ENCODE results near the gene INSIG1.

INSIG1 gene

DNA sequence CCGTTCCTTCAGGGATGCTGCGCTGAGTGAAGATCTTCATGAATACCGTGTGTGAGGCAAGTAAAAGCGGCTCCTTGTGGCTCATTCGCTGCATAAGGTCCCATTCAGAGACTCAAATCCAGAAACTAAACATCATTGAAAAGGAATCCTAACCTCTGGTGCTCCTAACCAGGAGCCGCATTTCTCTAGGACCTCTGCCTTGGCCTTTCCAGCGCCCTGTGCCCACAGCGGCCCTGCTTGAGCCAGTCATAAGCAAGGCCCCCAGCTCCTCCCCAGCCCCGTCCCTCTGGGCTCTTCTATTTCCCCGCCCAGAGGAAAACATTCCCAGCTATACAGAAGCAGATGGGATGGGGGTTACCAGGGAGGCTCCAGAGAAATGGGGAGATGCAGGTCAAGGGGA lies 42.6 kb upstream of the INSIG1 start:
- POLR2A ChIA-PET: no interaction called here
- CTCF ChIA-PET: interaction anchor here (1.2 to 1.4 kb wide), 2 partner anchors 21 to 328 kb away, joined by 3 read pairs; no protein-coding TSS in a partner anchor
- no peak for DNase-seq (ENCODE audit: low read depth, low spot score)
- TF ChIP-seq, protein P1, sequence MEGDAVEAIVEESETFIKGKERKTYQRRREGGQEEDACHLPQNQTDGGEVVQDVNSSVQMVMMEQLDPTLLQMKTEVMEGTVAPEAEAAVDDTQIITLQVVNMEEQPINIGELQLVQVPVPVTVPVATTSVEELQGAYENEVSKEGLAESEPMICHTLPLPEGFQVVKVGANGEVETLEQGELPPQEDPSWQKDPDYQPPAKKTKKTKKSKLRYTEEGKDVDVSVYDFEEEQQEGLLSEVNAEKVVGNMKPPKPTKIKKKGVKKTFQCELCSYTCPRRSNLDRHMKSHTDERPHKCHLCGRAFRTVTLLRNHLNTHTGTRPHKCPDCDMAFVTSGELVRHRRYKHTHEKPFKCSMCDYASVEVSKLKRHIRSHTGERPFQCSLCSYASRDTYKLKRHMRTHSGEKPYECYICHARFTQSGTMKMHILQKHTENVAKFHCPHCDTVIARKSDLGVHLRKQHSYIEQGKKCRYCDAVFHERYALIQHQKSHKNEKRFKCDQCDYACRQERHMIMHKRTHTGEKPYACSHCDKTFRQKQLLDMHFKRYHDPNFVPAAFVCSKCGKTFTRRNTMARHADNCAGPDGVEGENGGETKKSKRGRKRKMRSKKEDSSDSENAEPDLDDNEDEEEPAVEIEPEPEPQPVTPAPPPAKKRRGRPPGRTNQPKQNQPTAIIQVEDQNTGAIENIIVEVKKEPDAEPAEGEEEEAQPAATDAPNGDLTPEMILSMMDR (IDR thresholded peaks at IDR 0.05; ENCODE audit: insufficient read depth, low read length, missing control alignments): no peak
- no peak overlapping the region for H3K4me3 ChIP-seq (ENCODE audit: low read depth, low read length)

- TF ChIP-seq, protein P1 (IDR thresholded peaks at IDR 0.05; ENCODE audit: insufficient read depth, low read length, missing control alignments): no peak
- H3K4me3 ChIP-seq (ENCODE audit: low read depth, low read length): no peak overlapping the region
- no peak for DNase-seq (ENCODE audit: low read depth, low spot score)
- ChIA-PET POLR2A (no interaction called here), CTCF (no interaction called here)
Observed at GRCh38 chr7:155255621-155256020, 42.1 kb upstream of the INSIG1 start.

DNA sequence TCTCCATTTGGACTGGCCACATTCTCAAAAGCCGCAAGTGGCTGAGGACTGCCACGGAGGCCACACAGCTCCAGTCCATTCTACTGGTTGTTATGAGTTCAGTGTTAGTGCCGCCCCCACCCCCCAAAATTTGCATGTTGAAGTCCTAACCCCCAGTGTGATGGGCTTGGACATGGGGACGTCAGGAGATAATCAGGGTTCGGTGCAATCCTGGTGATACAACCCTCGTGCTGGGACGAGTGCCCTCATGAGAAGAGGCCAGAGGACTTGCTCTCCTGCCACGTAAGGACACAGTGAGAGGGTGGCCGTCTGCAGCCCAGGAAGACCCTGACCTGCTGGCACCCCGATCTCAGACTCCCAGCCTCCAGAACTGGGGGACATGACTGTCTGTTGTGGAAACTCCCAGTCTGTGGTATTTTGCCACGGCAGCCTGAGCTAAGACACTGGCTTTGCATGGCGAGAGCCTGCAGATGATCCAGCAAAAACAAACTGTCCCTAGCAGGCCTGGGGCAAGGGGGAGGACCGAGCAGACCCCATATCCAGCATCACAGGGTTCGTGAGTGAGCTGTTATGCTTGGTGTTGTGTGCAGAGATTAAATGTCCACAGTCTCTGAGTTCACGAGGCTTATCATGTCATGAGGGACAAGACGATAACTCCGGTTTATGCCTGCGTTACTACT lies 41.5 kb upstream of the INSIG1 start:
- DNase-seq (ENCODE audit: low read depth, low spot score): no peak
- TF ChIP-seq, protein P1 (IDR thresholded peaks at IDR 0.05; ENCODE audit: insufficient read depth, low read length, missing control alignments): no peak
- no peak overlapping the region for H3K4me3 ChIP-seq (ENCODE audit: low read depth, low read length)
- ChIA-PET CTCF (no interaction called here), POLR2A (no interaction called here)

GRCh38 chr7:155256761-155257481 lies 40.8 kb upstream of the INSIG1 start:
- TF ChIP-seq, protein P1 (IDR thresholded peaks at IDR 0.05; ENCODE audit: insufficient read depth, low read length, missing control alignments): no peak
- ChIA-PET POLR2A (interaction anchor here (0.6 to 2.0 kb wide), 2 partner anchors 17 to 52 kb away, joined by 3 to 7 read pairs; no protein-coding TSS in a partner anchor), CTCF (interaction anchor here (1.0 kb wide), 1 partner anchor 329 kb away, joined by 3 read pairs; no protein-coding TSS in a partner anchor)
- no peak for DNase-seq (ENCODE audit: low read depth, low spot score)
- no peak overlapping the region for H3K4me3 ChIP-seq (ENCODE audit: low read depth, low read length)

GRCh38 chr7:155257482-155258225 lies 40.0 kb upstream of the INSIG1 start:
- DNase-seq (ENCODE audit: low read depth, low spot score): peak; percentile 51
- ChIA-PET CTCF (interaction anchor here (0.7 to 1.0 kb wide), 2 partner anchors 10 to 329 kb away, joined by 3 read pairs; no protein-coding TSS in a partner anchor), POLR2A (interaction anchor here (0.6 to 2.0 kb wide), 2 partner anchors 16 to 53 kb away, joined by 3 to 7 read pairs; no protein-coding TSS in a partner anchor)
- TF ChIP-seq, protein P1 (IDR thresholded peaks at IDR 0.05; ENCODE audit: insufficient read depth, low read length, missing control alignments): no peak
- H3K4me3 ChIP-seq (ENCODE audit: low read depth, low read length): no peak overlapping the region

Measured in AG04449 (cell line).